Naive thymus-derived CD8-positive, alpha-beta T cell (primary cell): ENCODE results near the gene HMGXB4. TPM values are rescaled to one million over a fixed set of nuclear protein-coding genes. Genes with fewer than 3 reads are reported as not detected.

Experiments used
- ATAC-seq, 2 donors: fragments of 150-1000 bp; cut with Tn5 transposase in 1 of 2; sonication (Bioruptor Pico), chemical (Tn5 transposase) in 1 of 2; 1 replicate in 1 of 2; 2 replicates in 1 of 2; pipeline ENCODE4 v1.10.0; 2021; ENCODE audit warnings: mild to moderate bottlenecking in 2 of 2, moderate library complexity in 2 of 2
- POLR2A ChIA-PET: fragments of 350-600 bp; sonication (Branson Sonifier 250); formaldehyde crosslinking; loops from one replicate; lab custom pipeline; 2021; ENCODE audit warnings: antibody characterized with exemption; lab: Charles Lee
- DNase-seq, 10 donors: peaks; one replicate each; pipeline versions ENCODE4 v3.0.0 to v3.0.0-alpha.2; 2020 to 2022
- H3K27ac Mint-ChIP-seq, 10 donors: one replicate each; pipeline ENCODE4 v1.8.0; 2020 to 2022; ENCODE audit warnings: mild to moderate bottlenecking in 10 of 10, mixed read lengths in 10 of 10, moderate library complexity in 4 of 10, inconsistent platforms in 1 of 10
- H3K27me3 Mint-ChIP-seq, 5 donors: one replicate each; pipeline ENCODE4 v1.8.0; 2021 to 2022; ENCODE audit warnings: mixed read lengths in 5 of 5
- H3K36me3 Mint-ChIP-seq, 3 donors: one replicate each; pipeline ENCODE4 v1.8.0; 2020 to 2022; ENCODE audit warnings: mixed read lengths in 3 of 3, mild to moderate bottlenecking in 2 of 3, inconsistent platforms in 1 of 3
- H3K4me1 Mint-ChIP-seq, 4 donors: one replicate each; pipeline ENCODE4 v1.8.0; 2021 to 2022; ENCODE audit warnings: mixed read lengths in 4 of 4
- H3K4me3 Mint-ChIP-seq, 10 donors: one replicate each; pipeline ENCODE4 v1.8.0; 2020 to 2022; ENCODE audit warnings: mild to moderate bottlenecking in 10 of 10, mixed read lengths in 10 of 10, moderate library complexity in 6 of 10, inconsistent platforms in 1 of 10
- H3K9me3 Mint-ChIP-seq, 9 donors: one replicate each; pipeline ENCODE4 v1.8.0; 2020 to 2022; ENCODE audit warnings: mixed read lengths in 9 of 9, mild to moderate bottlenecking in 3 of 9, inconsistent platforms in 1 of 9, moderate library complexity in 1 of 9
- polyA plus RNA-seq, 3 donors: library from polyadenylated mRNA; unstranded; fragments of 300-500 nt; fragmentation: Illumina TruSeq; gene quantifications; one replicate each; pipeline ENCODE4 v1.2.3, GENCODE V29; 2021
- total RNA-seq, 8 experiments: library from RNA in 2 of 8; stranded (reverse) in 2 of 8; gene quantifications; one replicate each; pipeline ENCODE4 v1.2.3 and lab custom pipeline; 2021 to 2026

The HMGXB4 gene
- total and polyA plus RNA-seq, 5 experiments from 2014 or later, result 7.9 to 32.6 (median 17.8) TPM

- Mint-ChIP-seq H3K4me3 (no peak overlapping the region), H3K27me3 (no peaks in the 10 kb centered on the region), H3K27ac (no peak overlapping the region), H3K36me3 (peaks cover 0 to 79% (median 20%) of the 10 kb centered on the region in 3 donors), H3K9me3 (no peaks in the 10 kb centered on the region), H3K4me1 (peaks cover 4 to 9% (median 6%) of the 10 kb centered on the region in 4 donors)
- DNase-seq (no peak), ATAC-seq (no peak)
- POLR2A ChIA-PET, result interaction anchor here (1.2 kb wide), 1 partner anchor 24 kb away, joined by 6 read pairs; the partner anchor contains the start of gene TOM1
Observed at GRCh38 chr22:35323305-35323704, 66.0 kb downstream of the HMGXB4 start.

- peaks cover 0 to 73% (median 20%) of the 10 kb centered on the region in 3 donors for H3K36me3 Mint-ChIP-seq
- H3K4me1 Mint-ChIP-seq, result peaks cover 5 to 9% (median 8%) of the 10 kb centered on the region in 4 donors
- no peak overlapping the region for H3K4me3 Mint-ChIP-seq
- no peak for ATAC-seq
- no peaks in the 10 kb centered on the region for H3K9me3 Mint-ChIP-seq
- no peak overlapping the region for H3K27ac Mint-ChIP-seq
- POLR2A ChIA-PET, result interaction anchor here (0.7 to 1.2 kb wide), 5 partner anchors 17 to 327 kb away, joined by 4 to 8 read pairs (median 5); partner anchors contain the start of gene TOM1
- no peaks in the 10 kb centered on the region for H3K27me3 Mint-ChIP-seq
- DNase-seq, result no peak
Observed at GRCh38 chr22:35324067-35324466, 66.8 kb downstream of the HMGXB4 start.

DNA sequence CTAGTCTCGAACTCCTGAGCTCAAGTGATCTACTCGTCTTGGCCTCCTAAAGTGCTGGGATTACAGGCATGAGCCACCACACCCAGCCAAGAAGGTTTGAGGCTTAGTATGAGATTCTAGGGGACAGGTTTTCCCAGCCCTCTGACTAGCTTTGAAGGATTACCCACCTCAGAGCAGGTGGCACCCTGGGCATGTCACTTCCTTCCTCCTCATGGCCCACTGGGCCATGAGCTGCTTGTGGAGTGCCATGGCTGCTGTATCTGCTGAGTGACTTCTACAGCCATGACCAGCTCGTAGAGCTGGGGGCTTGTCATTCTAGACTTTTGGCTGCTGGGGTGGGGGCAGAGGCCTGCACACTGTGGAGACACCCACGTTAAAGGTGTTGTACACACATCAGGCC is 67.5 kb downstream of the HMGXB4 start:
- POLR2A ChIA-PET, result interaction anchor here (0.7 kb wide), 2 partner anchors 18 to 19 kb away, joined by 4 read pairs; no protein-coding TSS in a partner anchor
- Mint-ChIP-seq H3K27ac (peak overlapping the region in 1 of 10 donors; percentile 47), H3K4me3 (no peak overlapping the region), H3K4me1 (peaks cover 6 to 16% (median 11%) of the 10 kb centered on the region in 4 donors), H3K27me3 (no peaks in the 10 kb centered on the region), H3K36me3 (peaks cover 0 to 69% (median 20%) of the 10 kb centered on the region in 3 donors), H3K9me3 (no peaks in the 10 kb centered on the region)
- no peak for DNase-seq
- no peak for ATAC-seq

DNA sequence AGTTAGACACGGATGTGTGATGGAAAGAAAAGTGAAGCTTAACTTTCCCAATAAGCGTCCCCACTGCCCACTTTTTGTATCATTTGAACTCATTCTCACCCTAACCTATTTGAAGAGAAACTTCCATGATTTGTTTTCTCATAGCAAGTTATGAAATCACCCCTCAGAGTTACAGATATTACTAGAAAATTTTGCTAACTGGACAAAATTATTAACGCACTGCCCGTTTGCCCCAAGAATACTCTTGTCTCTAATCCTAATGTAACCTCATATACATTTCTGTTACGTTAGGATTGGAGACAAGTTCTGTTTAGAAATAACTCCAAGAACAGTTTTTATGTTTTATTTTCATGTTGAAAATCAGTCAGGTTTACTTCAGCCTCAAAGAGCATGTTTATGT is 67.9 kb downstream of the HMGXB4 start:
- H3K27me3 Mint-ChIP-seq, result no peaks in the 10 kb centered on the region
- H3K4me1 Mint-ChIP-seq, result peaks cover 8 to 21% (median 15%) of the 10 kb centered on the region in 4 donors
- H3K9me3 Mint-ChIP-seq, result no peaks in the 10 kb centered on the region
- no peak overlapping the region for H3K4me3 Mint-ChIP-seq
- H3K36me3 Mint-ChIP-seq, result peaks cover 0 to 71% (median 20%) of the 10 kb centered on the region in 3 donors
- no peak for DNase-seq
- no peak for ATAC-seq
- POLR2A ChIA-PET, result no interaction called here
- peak overlapping the region in 1 of 10 donors; percentile 47 for H3K27ac Mint-ChIP-seq

- DNase-seq (no peak), ATAC-seq (no peak)
- H3K4me1 Mint-ChIP-seq, result peaks cover 9 to 31% (median 23%) of the 10 kb centered on the region in 4 donors
- H3K4me3 Mint-ChIP-seq, result peak overlapping the region in 1 of 10 donors; percentile 20
- POLR2A ChIA-PET, result interaction anchor here (0.5 kb wide), 1 partner anchor 19 kb away, joined by 7 read pairs; no protein-coding TSS in a partner anchor
- no peaks in the 10 kb centered on the region for H3K27me3 Mint-ChIP-seq
- H3K36me3 Mint-ChIP-seq, result peaks cover 0 to 70% (median 15%) of the 10 kb centered on the region in 3 donors
- H3K27ac Mint-ChIP-seq, result peak overlapping the region in 2 of 10 donors; percentile 67 to 70
- no peaks in the 10 kb centered on the region for H3K9me3 Mint-ChIP-seq
Observed at GRCh38 chr22:35326854-35327562, 69.7 kb downstream of the HMGXB4 start.

DNA sequence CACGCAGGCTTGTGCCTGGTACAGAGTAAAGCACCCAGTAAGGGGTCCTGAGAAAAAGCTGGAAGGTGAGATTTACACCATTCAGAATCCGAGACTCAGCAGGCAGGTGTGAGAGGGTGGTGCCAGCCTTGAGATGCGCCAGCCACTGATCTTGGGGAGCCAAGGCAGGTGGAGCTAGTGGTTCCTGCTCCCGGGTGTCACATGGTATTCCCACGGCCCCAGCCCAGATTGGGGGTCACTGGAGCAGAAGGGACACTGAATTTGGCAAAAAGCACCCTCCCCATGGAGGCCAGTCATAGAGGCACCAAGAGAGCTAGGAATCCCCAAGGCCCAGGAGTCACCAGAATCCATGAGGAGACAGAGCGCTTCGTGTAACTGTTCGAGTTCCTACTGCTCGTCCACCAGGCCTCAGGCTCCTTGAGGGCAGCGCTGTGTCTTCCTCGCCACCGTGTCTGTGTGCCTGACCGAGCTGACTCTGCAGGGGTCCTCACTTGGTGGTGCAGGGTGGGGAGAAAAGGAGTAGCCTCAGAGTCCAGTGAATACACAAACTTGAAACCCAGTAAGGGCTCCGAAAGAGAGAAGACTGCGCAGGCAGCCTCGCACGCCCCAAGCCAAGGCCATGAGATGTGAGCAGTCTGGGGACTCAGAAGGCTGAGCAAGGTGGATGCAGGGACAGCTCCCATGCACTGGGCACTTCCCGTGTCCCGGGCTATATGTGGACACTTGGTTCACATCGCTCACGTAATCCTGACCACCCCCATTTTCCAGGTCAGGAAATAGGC is 70.6 kb downstream of the HMGXB4 start:
- Mint-ChIP-seq H3K4me3 (no peak overlapping the region), H3K27ac (peak overlapping the region in 2 of 10 donors; percentile 9 to 11), H3K4me1 (peaks cover 8 to 35% (median 23%) of the 10 kb centered on the region in 4 donors), H3K27me3 (no peaks in the 10 kb centered on the region), H3K9me3 (no peaks in the 10 kb centered on the region), H3K36me3 (peaks cover 0 to 70% (median 15%) of the 10 kb centered on the region in 3 donors)
- no peak for ATAC-seq
- POLR2A ChIA-PET, result interaction anchor here (3.0 kb wide), 1 partner anchor 28 kb away, joined by 23 read pairs; the partner anchor contains the start of gene TOM1
- DNase-seq, result no peak

GRCh38 chr22:35328472-35328885 is 71.2 kb downstream of the HMGXB4 start:
- H3K27me3 Mint-ChIP-seq, result no peaks in the 10 kb centered on the region
- H3K9me3 Mint-ChIP-seq, result no peaks in the 10 kb centered on the region
- peak overlapping the region in 3 of 10 donors; percentile 9 to 52 (median 11) for H3K27ac Mint-ChIP-seq
- no peak overlapping the region for H3K4me3 Mint-ChIP-seq
- H3K36me3 Mint-ChIP-seq, result peaks cover 0 to 65% (median 11%) of the 10 kb centered on the region in 3 donors
- ATAC-seq (no peak), DNase-seq (no peak)
- H3K4me1 Mint-ChIP-seq, result peaks cover 8 to 35% (median 23%) of the 10 kb centered on the region in 4 donors
- POLR2A ChIA-PET, result interaction anchor here (3.0 kb wide), 1 partner anchor 29 kb away, joined by 23 read pairs; the partner anchor contains the start of gene TOM1

GRCh38 chr22:35329114-35329847 is 72.0 kb downstream of the HMGXB4 start:
- ATAC-seq, result no peak
- Mint-ChIP-seq H3K27me3 (no peaks in the 10 kb centered on the region), H3K27ac (peak overlapping the region in 7 of 10 donors; percentile 11 to 95 (median 66)), H3K9me3 (no peaks in the 10 kb centered on the region), H3K4me1 (peaks cover 8 to 40% (median 26%) of the 10 kb centered on the region in 4 donors), H3K4me3 (peak overlapping the region in 7 of 10 donors; percentile 6 to 63 (median 51)), H3K36me3 (peaks cover 0 to 64% (median 3%) of the 10 kb centered on the region in 3 donors)
- DNase-seq, result no peak
- POLR2A ChIA-PET, result interaction anchor here (0.7 to 3.0 kb wide), 3 partner anchors 23 to 72 kb away, joined by 3 to 23 read pairs (median 9); partner anchors contain the start of genes HMGXB4 and TOM1

DNA sequence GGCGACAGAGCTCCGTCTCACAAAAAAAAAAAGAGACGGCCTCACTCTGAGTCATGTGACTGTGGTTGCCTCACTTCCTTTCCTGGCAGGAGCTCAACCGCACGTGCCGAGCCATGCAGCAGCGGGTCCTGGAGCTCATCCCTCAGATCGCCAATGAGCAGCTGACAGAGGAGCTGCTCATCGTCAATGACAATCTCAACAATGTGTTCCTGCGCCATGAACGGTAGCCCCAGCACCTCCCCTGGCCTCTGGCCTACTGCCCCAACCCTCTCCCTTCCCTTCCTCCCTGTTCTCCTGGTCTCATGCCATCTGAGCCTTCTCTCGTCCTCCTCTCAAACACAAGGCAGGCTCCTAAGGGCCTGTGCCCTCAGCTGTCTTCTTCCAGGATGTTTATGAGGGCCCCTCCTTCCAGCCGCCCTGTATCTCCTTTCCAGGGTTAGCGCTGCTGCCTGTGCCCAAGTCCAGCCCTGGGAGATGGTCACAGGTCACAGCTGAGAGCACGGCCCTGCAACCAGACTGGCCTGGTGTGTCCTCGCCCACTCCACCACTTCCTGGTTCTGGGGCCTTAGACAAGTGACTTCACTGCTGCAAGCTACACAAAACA is 73.1 kb downstream of the HMGXB4 start:
- Mint-ChIP-seq H3K27me3 (no peaks in the 10 kb centered on the region), H3K36me3 (peaks cover 0 to 60% (median 0%) of the 10 kb centered on the region in 3 donors), H3K4me3 (peak overlapping the region; percentile 40 to 81 (median 72)), H3K27ac (peak overlapping the region; percentile 81 to 95 (median 90)), H3K4me1 (peaks cover 8 to 35% (median 26%) of the 10 kb centered on the region in 4 donors), H3K9me3 (no peaks in the 10 kb centered on the region)
- peak in 8 of 10 donors; percentile 26 to 70 (median 37) for DNase-seq
- peak; percentile 69 to 80 for ATAC-seq
- POLR2A ChIA-PET, result interaction anchor here (0.7 to 3.0 kb wide), 4 partner anchors 14 to 73 kb away, joined by 3 to 23 read pairs (median 6); partner anchors contain the start of genes HMGXB4 and TOM1

GRCh38 chr22:35332278-35332677 is 75.0 kb downstream of the HMGXB4 start:
- DNase-seq (no peak), ATAC-seq (no peak)
- POLR2A ChIA-PET, result interaction anchor here (0.7 kb wide), 1 partner anchor 14 kb away, joined by 3 read pairs; no protein-coding TSS in a partner anchor
- no peak overlapping the region for H3K4me3 Mint-ChIP-seq
- H3K9me3 Mint-ChIP-seq, result no peaks in the 10 kb centered on the region
- H3K36me3 Mint-ChIP-seq, result peaks cover 0 to 46% (median 0%) of the 10 kb centered on the region in 3 donors
- H3K27ac Mint-ChIP-seq, result peak overlapping the region in 6 of 10 donors; percentile 6 to 90 (median 38)
- H3K4me1 Mint-ChIP-seq, result peaks cover 8 to 39% (median 23%) of the 10 kb centered on the region in 4 donors
- no peaks in the 10 kb centered on the region for H3K27me3 Mint-ChIP-seq

DNA sequence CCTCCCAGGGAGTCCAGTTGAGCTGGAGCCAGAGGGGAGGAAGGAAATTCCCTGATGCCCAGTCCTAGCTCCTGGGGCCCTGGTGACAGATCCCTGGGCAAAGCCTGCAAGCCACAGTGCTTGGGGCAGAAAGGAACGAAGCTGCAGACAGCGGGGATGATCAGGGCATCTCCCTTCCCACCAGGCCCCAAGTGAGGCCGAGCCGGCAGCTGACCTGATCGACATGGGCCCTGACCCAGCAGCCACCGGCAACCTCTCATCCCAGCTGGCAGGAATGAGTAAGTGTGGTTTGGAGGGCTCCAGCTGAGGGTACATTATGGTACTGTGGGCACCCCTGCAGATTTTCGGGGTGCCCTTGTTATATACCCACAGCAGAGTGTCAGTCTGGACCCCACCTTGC is 75.9 kb downstream of the HMGXB4 start:
- no peak for DNase-seq
- ATAC-seq, result no peak
- H3K9me3 Mint-ChIP-seq, result no peaks in the 10 kb centered on the region
- no peaks in the 10 kb centered on the region for H3K27me3 Mint-ChIP-seq
- POLR2A ChIA-PET, result no interaction called here
- peaks cover 0 to 45% (median 0%) of the 10 kb centered on the region in 3 donors for H3K36me3 Mint-ChIP-seq
- peaks cover 8 to 39% (median 21%) of the 10 kb centered on the region in 4 donors for H3K4me1 Mint-ChIP-seq
- no peak overlapping the region for H3K27ac Mint-ChIP-seq
- H3K4me3 Mint-ChIP-seq, result no peak overlapping the region
